HCT116 (cell line): ENCODE data around the gene GATB. TPM values are rescaled to one million over a fixed set of nuclear protein-coding genes. Genes with fewer than 3 reads are reported as not detected.

Source experiments
- EGR1 ChIP-seq: IDR thresholded peaks from 2 replicates; pipeline ENCODE4 v1.6.1; 2012; ENCODE audit warnings: low read depth
- EZH2 ChIP-seq: fragments of 200-600 bp; sonication (generic); IDR thresholded peaks from 2 replicates; pipeline ENCODE4 v1.6.1; 2017; ENCODE audit warnings: antibody characterized with exemption, mixed run types
- EZH2phosphoT487 ChIP-seq: fragments of 200-600 bp; IDR thresholded peaks from 2 replicates; pipeline ENCODE4 v1.6.1; 2018; ENCODE audit warnings: antibody characterized with exemption, borderline replicate concordance
- MAX ChIP-seq: IDR thresholded peaks from 2 replicates; pipeline ENCODE4 v1.6.1; 2012
- RAD21 ChIP-seq: IDR thresholded peaks from 2 replicates; pipeline ENCODE4 v1.6.1; 2012; ENCODE audit warnings: low read depth, mild to moderate bottlenecking
- REST ChIP-seq: IDR thresholded peaks from 2 replicates; pipeline ENCODE4 v1.6.1; 2012; ENCODE audit warnings: low read depth
- TCF7L2 ChIP-seq: IDR thresholded peaks from 2 replicates; pipeline ENCODE4 v1.7.0; 2011; ENCODE audit warnings: borderline replicate concordance, inconsistent platforms; ENCODE audit not compliant: insufficient read depth, insufficient read length; ENCODE audit errors: extremely low read depth
- YY1 ChIP-seq: IDR thresholded peaks from 2 replicates; pipeline ENCODE4 v1.6.1; 2011; ENCODE audit warnings: low read length, low read depth, moderate library complexity, mild to moderate bottlenecking; ENCODE audit not compliant: insufficient replicate concordance; ENCODE audit errors: extremely low read depth
- ZBTB33 ChIP-seq: IDR thresholded peaks from 2 replicates; pipeline ENCODE4 v1.6.1; 2011; ENCODE audit warnings: mild to moderate bottlenecking, low read length, moderate library complexity; ENCODE audit not compliant: insufficient replicate concordance; ENCODE audit errors: extremely low read depth
- total RNA-seq: library from RNA; stranded (reverse); gene quantifications from one replicate; pipeline ENCODE4 v1.2.1, GENCODE V29; 2021; ENCODE audit not compliant: unreplicated experiment

Gene GATB
- total RNA-seq, 1 experiment from 2014 or later: 29.3 TPM

- TF ChIP-seq REST (no peak), MAX (no peak), EGR1 (no peak), TCF7L2 (no peak), YY1 (no peak), EZH2 (no peak), RAD21 (no peak), EZH2phosphoT487 (no peak), ZBTB33 (no peak)
- TF ChIP-seq, all 23 proteins: peak for 0
These were observed 805 bp downstream of the GATB start (continued) for GRCh38 chr4:151760002-151760401.
